ENCODE measurements around the gene MACROD2.

GRCh38 chr20:13995086-13995665 is at the start of gene MACROD2:
- TF ChIP-seq CTCF (IDR thresholded peaks at IDR 0.05) (peak in 2 of 5 experiments; percentile 8 to 40), POLR2A (IDR thresholded peaks at IDR 0.05) (peak; percentile 19 to 68), EP300 (IDR thresholded peaks at IDR 0.05) (peak in 1 of 2 donors; percentile 65)

Measured in tibial nerve (tissue), 4 donors.